GM21526 (cell line): ENCODE measurements around the gene TLR8.
"Not testable (repeated sequence)": the region's sequence is repeated elsewhere in the genome, so short reads cannot be mapped to it uniquely, and the experiment has no call there.

ENCODE experiments used
- ATAC-seq: cut with Tn5 transposase; IDR thresholded peaks from one replicate; pipeline ENCODE4 v1.9.1; 2021; ENCODE audit warnings: moderate library complexity; ENCODE audit not compliant: unreplicated experiment, low FRiP score

The TLR8 gene

DNA sequence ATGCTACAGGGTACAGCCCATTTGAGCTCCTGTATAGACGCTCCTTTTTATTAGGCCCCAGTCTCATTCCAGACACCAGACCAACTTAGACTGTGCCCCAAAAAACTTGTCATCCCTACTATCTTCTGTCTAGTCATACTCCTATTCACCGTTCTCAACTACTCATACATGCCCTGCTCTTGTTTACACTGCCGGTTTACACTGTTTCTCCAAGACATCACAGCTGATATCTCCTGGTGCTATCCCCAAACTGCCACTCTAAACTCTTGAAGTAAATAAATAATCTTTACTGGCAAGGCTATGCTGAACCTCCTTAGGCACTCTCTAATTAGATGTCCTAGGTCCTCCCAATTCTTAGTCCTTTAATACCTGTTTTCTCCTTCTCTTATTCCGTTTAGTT is 38.0 kb downstream of the TLR8 start:
- not testable (repeated sequence) for ATAC-seq

- no peak for ATAC-seq
Observed at GRCh38 chrX:12945494-12945893, 39.1 kb downstream of the TLR8 start.

GRCh38 chrX:12946406-12946805 is 40.0 kb downstream of the TLR8 start:
- ATAC-seq: no peak

- peak; percentile 39 for ATAC-seq
Observed at GRCh38 chrX:12946838-12947544, 40.6 kb downstream of the TLR8 start.

GRCh38 chrX:12947545-12948235 is 41.3 kb downstream of the TLR8 start:
- ATAC-seq: no peak

DNA sequence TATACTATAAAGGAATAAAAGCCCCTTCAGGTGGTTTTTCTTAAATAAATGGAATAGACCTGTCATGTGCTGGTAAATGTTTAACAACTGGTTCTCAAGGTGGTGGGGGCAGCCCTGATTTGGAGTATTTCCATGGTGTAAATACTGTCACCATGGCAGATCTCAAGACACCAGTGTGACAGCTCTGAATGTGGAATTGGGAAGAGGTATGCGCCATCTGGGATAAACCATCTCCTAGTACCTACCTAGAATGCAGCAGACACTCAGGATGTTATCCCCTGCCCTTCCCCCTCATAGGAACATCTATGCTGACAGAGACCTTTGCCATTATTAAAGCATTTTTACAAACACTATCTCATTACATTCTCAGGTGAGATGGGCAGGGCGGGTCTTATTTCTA is 42.1 kb downstream of the TLR8 start:
- no peak for ATAC-seq

DNA sequence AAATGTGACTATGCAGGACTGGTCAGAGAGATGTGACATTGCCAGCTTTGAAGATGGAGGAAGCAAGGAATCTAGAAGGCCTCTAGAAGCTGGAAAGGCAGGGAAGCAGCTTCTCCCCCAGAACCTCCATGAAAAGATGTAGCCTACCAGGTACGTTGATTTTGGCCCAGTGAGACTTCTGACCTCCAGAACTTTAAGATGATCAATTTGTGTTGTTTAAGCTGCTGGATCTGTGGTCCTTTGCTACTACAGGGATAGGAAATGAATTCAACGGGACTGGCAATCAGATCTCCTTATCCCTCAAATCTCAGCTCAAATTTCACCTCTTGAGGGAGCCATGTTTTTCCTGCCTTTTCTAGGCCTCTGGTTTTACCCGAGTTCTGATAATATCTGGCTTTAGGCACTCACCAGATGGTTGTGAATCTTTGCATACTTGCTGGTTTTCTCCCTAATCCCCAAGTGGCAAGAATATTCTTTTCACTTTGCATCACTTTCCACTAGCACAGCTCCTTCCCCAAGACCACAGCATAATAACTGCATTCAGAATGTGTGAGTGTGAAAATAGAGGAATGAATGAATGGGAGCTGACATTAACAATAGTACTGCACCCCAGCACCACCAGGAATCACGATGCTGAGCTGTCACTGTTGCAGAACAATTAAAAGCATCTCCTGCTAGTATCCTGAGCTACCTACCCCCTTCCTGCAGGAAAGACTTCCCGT is 42.9 kb downstream of the TLR8 start:
- ATAC-seq: no peak

GRCh38 chrX:12949927-12950656 is 43.7 kb downstream of the TLR8 start:
- ATAC-seq: peak; percentile 47

- ATAC-seq: peak; percentile 46
Observed at GRCh38 chrX:12950851-12951594, 44.6 kb downstream of the TLR8 start.

DNA sequence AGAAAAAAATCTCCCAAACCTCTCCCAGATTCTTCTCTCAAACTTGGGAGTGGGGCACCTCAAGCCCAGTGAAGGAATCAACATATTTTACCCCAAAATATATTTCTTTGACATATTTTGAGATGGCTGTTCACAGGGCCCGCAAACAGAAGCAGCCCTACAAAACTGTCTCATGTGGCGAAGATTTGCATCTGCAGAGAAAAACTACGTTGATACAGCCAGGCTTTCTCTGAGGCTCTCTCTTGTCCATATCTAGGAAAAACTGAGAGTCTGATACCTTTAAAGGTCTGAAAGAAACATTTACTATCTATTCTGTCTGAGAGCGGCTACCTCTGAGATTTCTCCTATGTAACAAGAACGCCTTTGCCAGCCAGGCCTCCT is 45.2 kb downstream of the TLR8 start:
- ATAC-seq: no peak

- no peak for ATAC-seq
Observed at GRCh38 chrX:12953420-12953819, 47.0 kb downstream of the TLR8 start.

DNA sequence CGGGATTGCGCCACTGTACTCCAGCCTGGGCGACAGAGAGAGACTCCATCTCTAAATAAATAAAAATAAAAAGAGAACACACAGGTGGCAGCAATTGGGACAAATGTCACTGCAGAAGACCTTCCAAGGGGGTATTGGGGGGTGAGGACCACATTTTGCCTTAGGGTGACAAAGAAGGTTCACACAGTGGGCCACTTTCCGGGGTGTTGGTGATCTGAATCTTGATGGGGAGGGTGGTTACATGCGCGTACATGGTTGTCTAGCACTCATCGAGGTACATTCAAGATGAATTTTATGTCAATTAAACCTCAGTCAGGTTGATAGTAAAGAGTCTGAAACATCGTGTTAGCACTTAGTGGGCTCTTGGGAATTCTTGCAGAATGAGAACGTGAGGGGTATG is 48.0 kb downstream of the TLR8 start:
- no peak for ATAC-seq

GRCh38 chrX:12954981-12955380 is 48.6 kb downstream of the TLR8 start:
- ATAC-seq: no peak

- ATAC-seq: peak; percentile 44
Observed at GRCh38 chrX:12955882-12956703, 49.7 kb downstream of the TLR8 start.

- ATAC-seq: peak; percentile 65
Observed at GRCh38 chrX:12956704-12957534, 50.5 kb downstream of the TLR8 start.

GRCh38 chrX:12958059-12958458 is 51.6 kb downstream of the TLR8 start:
- no peak for ATAC-seq

GRCh38 chrX:12958461-12958860 is 52.0 kb downstream of the TLR8 start:
- no peak for ATAC-seq

- no peak for ATAC-seq
Observed at GRCh38 chrX:12961196-12961718, 54.8 kb downstream of the TLR8 start.
